K562 (cell line): ENCODE measurements around the gene MPPED2. TPM values are rescaled to one million over a fixed set of nuclear protein-coding genes. Genes with fewer than 3 reads are reported as not detected.

Source experiments
- ATF2 ChIP-seq: sonication (generic); formaldehyde crosslinking; IDR thresholded peaks from 2 replicates; pipeline ENCODE4 v1.8.1; 2022; ENCODE audit warnings: missing genetic modification reagents
- E2F4 ChIP-seq: sonication (generic); formaldehyde crosslinking; IDR thresholded peaks from 2 replicates; pipeline ENCODE4 v1.8.0; 2022; ENCODE audit warnings: mild to moderate bottlenecking, low read depth, missing genetic modification reagents
- KAT7 ChIP-seq: sonication (generic); formaldehyde crosslinking; IDR thresholded peaks from 2 replicates; pipeline ENCODE4 v1.8.0; 2022; ENCODE audit warnings: missing genetic modification reagents, mild to moderate bottlenecking, borderline replicate concordance
- MBD2 ChIP-seq: sonication (generic); IDR thresholded peaks from 2 replicates; pipeline ENCODE4 v1.6.1; 2016; ENCODE audit warnings: low read depth, borderline replicate concordance
- NFATC3 ChIP-seq: fragments of 450-650 bp; IDR thresholded peaks from 2 replicates; pipeline ENCODE4 v1.6.1; 2017; ENCODE audit warnings: mild to moderate bottlenecking
- PTRF ChIP-seq: fragments of 450-650 bp; IDR thresholded peaks from 2 replicates; pipeline ENCODE4 v1.6.1; 2016; ENCODE audit warnings: mild to moderate bottlenecking, missing genetic modification characterization, missing compliant biosample characterization
- ZBTB11 ChIP-seq, 3 experiments: fragments of 200-800 bp in 1 of 3; fragments of 250-450 bp in 1 of 3; fragments of 450-650 bp in 1 of 3; sonication (Bioruptor Pico) in 1 of 3; sonication (Bioruptor generic) in 1 of 3; formaldehyde crosslinking in 1 of 3; IDR thresholded peaks; 2 replicates each; pipeline versions ENCODE4 v1.6.1 to v1.8.0; 2016 to 2022; ENCODE audit warnings: mild to moderate bottlenecking in 2 of 3, missing genetic modification characterization in 2 of 3, missing compliant biosample characterization in 1 of 3, moderate library complexity in 1 of 3
- polyA plus RNA-seq, 8 experiments: library from polyadenylated mRNA; depleted of rRNA in 4 of 8; stranded (reverse) in 5 of 8; unstranded in 3 of 8; fragments of >200 nt; fragmentation: Nextera tagmentation in 2 of 8; fragmentation: Illumina TruSeq in 1 of 8; extraction: Ambion mirVana in 2 of 8; extraction: Trizol in 1 of 8; gene quantifications; 2 replicates each; pipeline versions ENCODE4 v1.2.1 to v1.2.3, GENCODE V29; 2011 to 2014; ENCODE audit warnings: inconsistent platforms in 1 of 8, missing spikeins in 1 of 8
- total RNA-seq, 7 experiments: library from RNA; depleted of rRNA in 6 of 7; stranded (reverse); fragments of >200 nt in 6 of 7; fragmentation: Illumina TruSeq in 2 of 7; extraction: Trizol in 2 of 7; gene quantifications; 2 replicates each; pipeline versions ENCODE4 v1.2.1 to v1.2.3, GENCODE V29; 2011 to 2021; ENCODE audit warnings: low replicate concordance in 1 of 7

Gene MPPED2
- total and polyA plus RNA-seq, 9 of the 15 experiments (the other 6 are each of a cell fraction or from before 2014, with no cell fraction given), result not detected

- TF ChIP-seq ATF2 (no peak), NFATC3 (no peak), E2F4 (CRISPR knock-in tag) (no peak), PTRF (tag) (no peak), MBD2 (no peak), ZBTB11 (CRISPR knock-in tag; IDR thresholded peaks at IDR 0.05) (no peak), KAT7 (CRISPR knock-in tag) (no peak)
These were observed 83.0 kb downstream of the MPPED2 start (continued) for GRCh38 chr11:30503156-30503555.
